ENCODE results near the gene INPPL1. TPM values are rescaled to one million over a fixed set of nuclear protein-coding genes. Genes with fewer than 3 reads are reported as not detected.
A peak's percentile ranks its signal among the peaks of the same experiment; 100 is the strongest.
"Not testable (repeated sequence)": the region's sequence is repeated elsewhere in the genome, so short reads cannot be mapped to it uniquely, and the experiment has no call there.

INPPL1 gene, protein sequence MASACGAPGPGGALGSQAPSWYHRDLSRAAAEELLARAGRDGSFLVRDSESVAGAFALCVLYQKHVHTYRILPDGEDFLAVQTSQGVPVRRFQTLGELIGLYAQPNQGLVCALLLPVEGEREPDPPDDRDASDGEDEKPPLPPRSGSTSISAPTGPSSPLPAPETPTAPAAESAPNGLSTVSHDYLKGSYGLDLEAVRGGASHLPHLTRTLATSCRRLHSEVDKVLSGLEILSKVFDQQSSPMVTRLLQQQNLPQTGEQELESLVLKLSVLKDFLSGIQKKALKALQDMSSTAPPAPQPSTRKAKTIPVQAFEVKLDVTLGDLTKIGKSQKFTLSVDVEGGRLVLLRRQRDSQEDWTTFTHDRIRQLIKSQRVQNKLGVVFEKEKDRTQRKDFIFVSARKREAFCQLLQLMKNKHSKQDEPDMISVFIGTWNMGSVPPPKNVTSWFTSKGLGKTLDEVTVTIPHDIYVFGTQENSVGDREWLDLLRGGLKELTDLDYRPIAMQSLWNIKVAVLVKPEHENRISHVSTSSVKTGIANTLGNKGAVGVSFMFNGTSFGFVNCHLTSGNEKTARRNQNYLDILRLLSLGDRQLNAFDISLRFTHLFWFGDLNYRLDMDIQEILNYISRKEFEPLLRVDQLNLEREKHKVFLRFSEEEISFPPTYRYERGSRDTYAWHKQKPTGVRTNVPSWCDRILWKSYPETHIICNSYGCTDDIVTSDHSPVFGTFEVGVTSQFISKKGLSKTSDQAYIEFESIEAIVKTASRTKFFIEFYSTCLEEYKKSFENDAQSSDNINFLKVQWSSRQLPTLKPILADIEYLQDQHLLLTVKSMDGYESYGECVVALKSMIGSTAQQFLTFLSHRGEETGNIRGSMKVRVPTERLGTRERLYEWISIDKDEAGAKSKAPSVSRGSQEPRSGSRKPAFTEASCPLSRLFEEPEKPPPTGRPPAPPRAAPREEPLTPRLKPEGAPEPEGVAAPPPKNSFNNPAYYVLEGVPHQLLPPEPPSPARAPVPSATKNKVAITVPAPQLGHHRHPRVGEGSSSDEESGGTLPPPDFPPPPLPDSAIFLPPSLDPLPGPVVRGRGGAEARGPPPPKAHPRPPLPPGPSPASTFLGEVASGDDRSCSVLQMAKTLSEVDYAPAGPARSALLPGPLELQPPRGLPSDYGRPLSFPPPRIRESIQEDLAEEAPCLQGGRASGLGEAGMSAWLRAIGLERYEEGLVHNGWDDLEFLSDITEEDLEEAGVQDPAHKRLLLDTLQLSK
- total RNA-seq, result 139 and 140 TPM in 2 replicates

DNA sequence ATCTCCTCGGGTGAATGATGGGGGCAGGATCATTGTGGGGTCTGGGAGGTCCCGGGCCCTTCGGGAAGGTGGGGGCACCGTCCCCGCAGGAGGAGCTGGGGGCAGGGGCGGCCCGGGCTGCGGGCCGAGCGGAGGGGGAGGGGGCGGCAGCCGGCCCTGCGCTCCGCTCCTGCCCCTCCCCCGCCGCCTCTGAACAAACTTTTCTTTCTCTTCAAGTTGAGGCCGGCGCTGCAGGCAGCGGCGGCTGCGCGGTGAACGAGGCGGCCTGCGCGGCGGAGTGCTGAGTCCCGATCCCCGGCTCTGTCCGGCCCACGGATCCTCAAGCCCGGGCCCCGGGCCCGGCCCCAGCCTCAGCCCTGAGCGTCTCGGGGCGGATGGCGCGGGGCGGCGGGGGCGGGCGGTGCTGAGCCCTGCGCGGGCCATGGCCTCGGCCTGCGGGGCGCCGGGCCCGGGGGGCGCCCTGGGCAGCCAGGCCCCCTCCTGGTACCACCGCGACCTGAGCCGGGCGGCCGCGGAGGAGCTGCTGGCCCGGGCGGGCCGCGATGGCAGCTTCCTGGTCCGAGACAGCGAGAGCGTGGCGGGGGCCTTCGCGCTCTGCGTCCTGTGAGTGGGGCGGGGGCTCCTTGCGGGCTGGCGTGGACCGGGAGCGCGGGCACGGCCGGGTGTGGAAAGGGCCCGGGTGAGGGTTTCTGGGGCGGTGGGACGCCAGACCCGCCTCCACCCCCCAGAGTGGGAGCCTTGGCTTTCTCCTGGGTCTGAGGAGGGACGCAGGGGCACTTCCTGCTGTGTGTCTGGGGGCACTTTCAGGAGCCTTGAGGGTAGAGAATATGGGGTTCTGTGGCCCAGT, at the start of gene INPPL1:
INPPL1 (plus strand) TSS at position 204 of the 847 bp plus-strand sequence; CDS start at position 422, 218 bp downstream.
- peak within 1 kb of the TSS; percentile 93 for H3K27ac Mint-ChIP-seq
- H3K4me1 Mint-ChIP-seq (ENCODE audit: low read depth), result peaks cover 19% of the 10 kb centered on the region
- no peaks in the 10 kb centered on the region for H3K27me3 Mint-ChIP-seq (ENCODE audit: insufficient read depth)
- H3K4me3 Mint-ChIP-seq, result peak within 1 kb of the TSS; percentile 96
- peak; percentile 21 for DNase-seq (ENCODE audit: low spot score)
- peaks cover 11% of the 10 kb centered on the region for H3K36me3 Mint-ChIP-seq (ENCODE audit: low read depth)
- no peaks in the 10 kb centered on the region for H3K9me3 Mint-ChIP-seq
- intact Hi-C loops (cut with micrococcal nuclease), result loop anchor here (5.0 to 10.0 kb wide), 3 partner anchors 188 to 1150 kb away; partner anchors contain the start of genes RELT and STARD10

DNA sequence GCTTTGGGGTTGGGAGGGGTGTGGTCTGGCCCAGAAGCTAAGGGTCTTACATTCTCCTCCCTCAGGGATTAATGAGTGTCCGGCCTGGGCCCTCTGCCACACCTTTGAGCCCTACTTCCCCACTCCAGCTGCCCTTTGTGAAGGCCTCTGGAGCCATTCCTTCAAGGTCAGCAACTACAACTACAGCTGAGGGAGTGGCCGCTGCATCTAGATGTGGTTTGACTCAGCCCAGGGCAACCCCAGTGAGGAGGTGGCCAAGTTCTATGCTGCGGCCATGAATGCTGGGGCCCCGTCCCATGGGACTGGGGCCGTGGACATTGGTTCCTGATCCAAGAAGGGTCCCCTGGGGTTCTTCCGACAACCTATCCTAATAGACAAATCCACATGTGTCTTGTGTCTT, 46.9 kb upstream of the INPPL1 start:
- DNase-seq (ENCODE audit: low spot score), result no peak
- Mint-ChIP-seq H3K36me3 (ENCODE audit: low read depth) (no peaks in the 10 kb centered on the region), H3K27me3 (ENCODE audit: insufficient read depth) (peaks cover 9% of the 10 kb centered on the region), H3K27ac (no peak overlapping the region), H3K4me1 (ENCODE audit: low read depth) (no peaks in the 10 kb centered on the region), H3K4me3 (no peak overlapping the region), H3K9me3 (no peaks in the 10 kb centered on the region)
- intact Hi-C loops (cut with micrococcal nuclease), result no loop called here

DNA sequence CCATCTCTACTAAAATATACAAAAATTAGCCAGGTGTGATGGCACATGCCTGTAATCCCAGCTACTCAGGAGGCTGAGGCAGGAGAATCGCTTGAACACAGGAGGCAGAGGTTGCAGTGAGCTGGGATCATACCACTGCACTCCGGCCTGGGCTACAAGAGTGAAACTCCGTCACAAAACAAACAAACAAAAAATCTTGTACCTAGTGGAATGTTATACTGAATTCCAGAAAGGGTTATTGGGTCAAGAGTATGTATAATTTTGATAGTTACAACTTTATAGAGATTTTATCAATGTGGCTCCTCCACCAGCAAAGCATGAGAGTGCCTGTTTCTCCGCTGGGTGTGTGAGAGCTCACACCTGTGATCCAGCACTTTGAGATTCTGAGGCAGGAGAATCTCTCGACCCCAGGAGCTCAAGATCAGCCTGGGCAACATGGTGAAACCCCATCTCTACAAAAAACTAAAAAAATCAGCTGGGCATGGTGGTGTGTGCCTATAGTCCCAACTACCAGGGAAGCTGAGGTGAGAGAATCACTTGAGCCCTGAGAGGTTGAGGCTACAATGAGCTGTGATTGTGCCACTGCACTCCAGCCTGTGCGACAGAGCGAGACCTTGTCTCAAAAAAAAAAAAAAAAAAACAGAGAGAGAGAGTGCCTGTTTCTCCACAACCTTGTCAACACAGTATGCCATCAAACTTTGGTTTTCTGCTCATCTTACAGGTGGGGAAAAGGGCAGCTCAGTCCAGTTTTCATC, 45.3 kb upstream of the INPPL1 start:
- intact Hi-C loops (cut with micrococcal nuclease), result no loop called here

DNA sequence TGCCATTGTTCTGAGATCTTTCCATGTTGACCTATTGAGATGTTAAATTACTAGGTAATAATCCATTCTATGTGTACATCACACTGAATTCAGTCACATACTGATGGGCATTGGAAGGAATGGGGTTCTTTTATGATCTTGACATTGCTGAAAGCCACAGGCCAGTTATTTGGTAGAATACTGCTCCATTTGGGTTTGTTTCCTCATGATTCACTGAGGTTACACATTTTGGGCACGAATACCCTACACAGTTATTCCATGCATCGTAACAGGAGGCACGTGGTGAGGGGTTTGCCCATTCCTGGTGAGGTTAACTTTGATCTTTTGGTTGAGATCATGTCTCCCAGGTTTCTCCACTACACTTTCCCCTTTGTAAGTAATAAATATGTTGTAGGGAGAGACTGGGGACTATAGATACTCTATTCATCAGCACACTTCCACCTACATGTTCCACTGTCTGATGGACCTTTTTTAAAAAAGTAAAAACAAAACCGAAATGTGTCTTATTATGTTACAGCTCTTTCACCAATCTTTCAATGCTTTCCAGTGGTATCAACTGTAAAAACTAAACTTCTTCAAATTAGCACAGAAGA, 44.7 kb upstream of the INPPL1 start:
- intact Hi-C loops (cut with micrococcal nuclease), result loop anchor here (5.0 kb wide), 2 partner anchors 232 to 252 kb away; partner anchors contain the start of gene CLPB
- Mint-ChIP-seq H3K27ac (no peak overlapping the region), H3K27me3 (ENCODE audit: insufficient read depth) (peaks cover 9% of the 10 kb centered on the region), H3K9me3 (no peaks in the 10 kb centered on the region), H3K36me3 (ENCODE audit: low read depth) (no peaks in the 10 kb centered on the region), H3K4me1 (ENCODE audit: low read depth) (peaks cover 5% of the 10 kb centered on the region), H3K4me3 (no peak overlapping the region)
- no peak for DNase-seq (ENCODE audit: low spot score)

More for the DNA sequence above, 45.3 kb upstream of the INPPL1 start:
- Mint-ChIP-seq H3K36me3 (ENCODE audit: low read depth) (no peaks in the 10 kb centered on the region), H3K4me3 (no peak overlapping the region), H3K4me1 (ENCODE audit: low read depth) (peaks cover 5% of the 10 kb centered on the region), H3K27ac (no peak overlapping the region), H3K9me3 (no peaks in the 10 kb centered on the region), H3K27me3 (ENCODE audit: insufficient read depth) (peaks cover 5% of the 10 kb centered on the region)
- DNase-seq (ENCODE audit: low spot score), result no peak

DNA sequence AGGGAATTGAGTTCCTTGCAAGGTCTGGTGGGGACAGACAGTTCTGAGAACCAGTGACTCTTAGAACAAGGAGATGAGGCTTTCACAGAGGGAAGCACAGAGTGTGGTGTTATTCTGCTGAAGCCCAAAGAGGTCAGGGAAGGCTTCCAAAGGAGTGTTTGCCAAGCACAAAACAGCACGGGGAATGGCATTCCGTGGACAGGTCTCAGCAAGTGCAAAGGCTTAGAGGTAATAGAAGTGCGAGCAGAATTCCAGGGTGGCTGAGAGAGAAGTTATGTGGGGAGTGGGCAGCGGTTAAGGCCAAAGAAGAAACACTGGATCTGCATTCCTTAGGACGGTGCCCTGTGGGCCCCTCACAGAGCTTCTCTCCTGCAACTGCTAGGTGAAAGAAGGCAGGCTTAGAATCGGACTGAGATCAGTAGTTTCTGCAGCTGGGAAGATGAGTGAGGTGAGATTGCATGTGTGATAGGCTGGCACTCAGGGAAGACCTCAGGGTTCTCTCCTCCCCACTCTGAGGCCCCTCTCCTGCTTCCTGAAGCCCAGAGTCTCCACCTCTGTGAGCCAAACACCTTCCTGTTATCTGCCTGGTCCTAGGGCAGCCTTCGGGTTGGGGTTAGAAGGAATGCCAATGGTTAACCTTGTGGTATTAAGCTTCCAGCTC, 43.5 kb upstream of the INPPL1 start:
- DNase-seq (ENCODE audit: low spot score); H3K4me1 Mint-ChIP-seq (ENCODE audit: low read depth); H3K36me3 Mint-ChIP-seq (ENCODE audit: low read depth); H3K27ac Mint-ChIP-seq; H3K4me3 Mint-ChIP-seq; H3K9me3 Mint-ChIP-seq; H3K27me3 Mint-ChIP-seq (ENCODE audit: insufficient read depth): not testable (repeated sequence)
- intact Hi-C loops (cut with micrococcal nuclease), result loop anchor here (5.0 kb wide), 2 partner anchors 231 to 251 kb away; partner anchors contain the start of gene CLPB

DNA sequence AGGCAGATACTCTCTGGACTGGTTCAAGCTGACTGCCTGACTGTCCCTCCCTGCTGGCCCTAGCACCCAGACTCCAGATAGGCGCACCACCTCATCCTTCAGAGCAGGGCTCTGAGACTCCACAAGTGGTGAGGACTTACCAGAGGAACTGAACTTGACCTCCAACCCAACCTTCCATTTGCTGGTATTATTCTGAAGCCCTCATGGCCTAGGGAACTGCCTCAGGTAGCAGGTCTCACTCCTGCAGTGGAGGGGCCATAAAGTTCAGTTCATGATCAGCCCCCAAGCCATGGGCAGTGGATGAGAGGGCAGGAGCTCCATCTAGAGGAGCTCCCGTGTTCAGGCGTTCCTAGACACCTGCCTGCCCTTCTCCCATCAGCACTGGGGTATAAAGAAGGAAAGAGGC, 43.0 kb upstream of the INPPL1 start:
- H3K4me1 Mint-ChIP-seq (ENCODE audit: low read depth); H3K4me3 Mint-ChIP-seq; DNase-seq (ENCODE audit: low spot score); H3K27me3 Mint-ChIP-seq (ENCODE audit: insufficient read depth); H3K27ac Mint-ChIP-seq; H3K9me3 Mint-ChIP-seq; H3K36me3 Mint-ChIP-seq (ENCODE audit: low read depth): not testable (repeated sequence)
- intact Hi-C loops (cut with micrococcal nuclease), result loop anchor here (5.0 kb wide), 2 partner anchors 231 to 251 kb away; partner anchors contain the start of gene CLPB

DNA sequence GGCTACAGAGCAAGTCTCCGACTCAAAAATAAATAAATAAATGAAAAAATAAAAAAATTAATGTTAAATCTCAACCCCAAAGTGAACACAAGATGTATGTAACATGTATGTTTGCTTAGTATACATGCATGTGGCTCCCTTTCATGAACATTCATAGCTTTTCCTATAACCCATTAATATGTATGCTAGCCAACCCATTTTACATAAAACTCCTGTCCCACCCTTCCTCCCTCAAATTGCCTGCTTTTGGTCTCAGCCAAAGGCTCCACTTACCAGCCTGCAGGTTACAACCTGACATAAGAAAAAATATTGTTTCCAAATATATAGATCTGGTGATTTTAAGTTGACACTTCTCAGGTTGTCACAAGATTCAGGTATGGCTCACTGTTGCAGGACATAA, 36.3 kb upstream of the INPPL1 start:
- Mint-ChIP-seq H3K27ac (no peak overlapping the region), H3K9me3 (no peaks in the 10 kb centered on the region), H3K36me3 (ENCODE audit: low read depth) (no peaks in the 10 kb centered on the region), H3K4me3 (no peak overlapping the region), H3K4me1 (ENCODE audit: low read depth) (peaks cover 3% of the 10 kb centered on the region), H3K27me3 (ENCODE audit: insufficient read depth) (peaks cover 7% of the 10 kb centered on the region)
- no peak for DNase-seq (ENCODE audit: low spot score)
- intact Hi-C loops (cut with micrococcal nuclease), result no loop called here

DNA sequence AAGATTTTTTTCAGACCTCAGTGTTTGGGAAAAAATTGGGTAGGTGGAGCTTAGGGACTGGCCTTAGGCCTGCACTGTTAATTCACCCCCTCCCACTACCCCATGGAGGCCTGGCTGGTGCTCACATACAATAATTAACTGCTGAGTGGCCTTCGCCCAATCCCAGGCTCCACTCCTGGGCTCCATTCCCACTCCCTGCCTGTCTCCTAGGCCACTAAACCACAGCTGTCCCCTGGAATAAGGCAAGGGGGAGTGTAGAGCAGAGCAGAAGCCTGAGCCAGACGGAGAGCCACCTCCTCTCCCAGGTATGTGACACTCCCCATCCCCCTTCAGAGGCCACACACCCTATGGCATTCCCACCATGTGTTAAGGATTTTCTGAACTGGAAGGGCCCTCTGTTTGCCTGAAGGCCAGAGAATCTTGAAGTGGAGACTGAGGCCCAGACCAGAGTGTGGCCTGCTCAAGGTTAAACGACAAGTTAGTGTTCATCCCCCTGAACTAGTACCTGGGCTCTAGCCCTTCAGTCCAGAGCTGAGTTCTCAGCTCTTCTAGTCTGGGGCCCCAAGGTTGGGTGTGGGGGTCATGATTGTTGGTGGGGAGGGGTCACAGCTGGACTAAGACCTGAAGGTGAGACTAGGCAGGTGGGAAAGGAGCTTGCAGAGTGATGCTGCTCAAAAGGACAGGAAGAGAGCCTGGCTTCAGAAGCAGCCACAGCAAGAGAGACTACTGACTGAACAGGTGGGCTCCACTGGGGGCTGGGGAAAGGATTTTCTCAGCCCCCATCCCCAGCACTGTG, 34.9 kb upstream of the INPPL1 start:
- H3K27me3 Mint-ChIP-seq (ENCODE audit: insufficient read depth), result peaks cover 5% of the 10 kb centered on the region
- H3K27ac Mint-ChIP-seq, result no peak overlapping the region
- DNase-seq (ENCODE audit: low spot score), result no peak
- no peaks in the 10 kb centered on the region for H3K9me3 Mint-ChIP-seq
- intact Hi-C loops (cut with micrococcal nuclease), result no loop called here
- H3K4me1 Mint-ChIP-seq (ENCODE audit: low read depth), result no peaks in the 10 kb centered on the region
- H3K36me3 Mint-ChIP-seq (ENCODE audit: low read depth), result no peaks in the 10 kb centered on the region
- no peak overlapping the region for H3K4me3 Mint-ChIP-seq

DNA sequence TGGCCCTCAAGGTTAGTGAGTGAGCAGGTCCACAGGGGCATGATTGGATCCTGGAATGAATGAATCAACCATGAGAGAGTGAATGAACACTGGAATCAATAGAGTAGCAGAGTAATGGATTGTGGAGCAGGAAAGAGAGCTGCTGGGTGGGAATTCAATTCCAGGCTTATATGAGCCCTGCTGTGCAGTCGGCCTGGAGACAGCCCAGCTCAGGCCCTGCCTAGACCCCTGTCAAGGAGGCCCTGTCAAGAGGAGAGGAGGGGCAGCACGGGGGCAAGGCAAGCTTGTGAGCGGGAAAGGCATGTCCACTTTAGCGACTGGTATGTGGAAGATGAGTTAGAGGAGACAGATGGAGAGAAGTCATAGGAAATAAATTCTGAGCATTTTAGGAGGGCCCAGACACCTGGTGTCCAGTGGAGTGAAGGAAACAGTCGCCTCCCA, 33.9 kb upstream of the INPPL1 start:
- DNase-seq (ENCODE audit: low spot score), result no peak
- no peaks in the 10 kb centered on the region for H3K9me3 Mint-ChIP-seq
- no peaks in the 10 kb centered on the region for H3K36me3 Mint-ChIP-seq (ENCODE audit: low read depth)
- H3K27me3 Mint-ChIP-seq (ENCODE audit: insufficient read depth), result peaks cover 2% of the 10 kb centered on the region
- no peak overlapping the region for H3K4me3 Mint-ChIP-seq
- no peaks in the 10 kb centered on the region for H3K4me1 Mint-ChIP-seq (ENCODE audit: low read depth)
- intact Hi-C loops (cut with micrococcal nuclease), result no loop called here
- H3K27ac Mint-ChIP-seq, result no peak overlapping the region

DNA sequence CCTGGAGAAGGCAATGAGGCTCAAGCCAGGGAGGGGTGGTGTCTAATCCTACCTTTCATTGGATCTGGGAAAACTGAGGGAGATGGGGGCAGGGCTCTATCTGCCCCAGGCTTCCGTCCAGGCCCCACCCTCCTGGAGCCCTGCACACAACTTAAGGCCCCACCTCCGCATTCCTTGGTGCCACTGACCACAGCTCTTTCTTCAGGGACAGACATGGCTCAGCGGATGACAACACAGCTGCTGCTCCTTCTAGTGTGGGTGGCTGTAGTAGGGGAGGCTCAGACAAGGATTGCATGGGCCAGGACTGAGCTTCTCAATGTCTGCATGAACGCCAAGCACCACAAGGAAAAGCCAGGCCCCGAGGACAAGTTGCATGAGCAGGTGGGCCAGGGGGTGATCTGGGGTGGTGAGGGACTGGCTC, 32.6 kb upstream of the INPPL1 start, which contains the start of gene FOLR1:
FOLR1 (plus strand) TSS at position 180 of the 421 bp plus-strand sequence; CDS start at position 214, 34 bp downstream.
- H3K36me3 Mint-ChIP-seq (ENCODE audit: low read depth), result no peaks in the 10 kb centered on the region
- intact Hi-C loops (cut with micrococcal nuclease), result no loop called here
- H3K27me3 Mint-ChIP-seq (ENCODE audit: insufficient read depth), result peaks cover 3% of the 10 kb centered on the region
- H3K9me3 Mint-ChIP-seq, result no peaks in the 10 kb centered on the region
- DNase-seq (ENCODE audit: low spot score), result no peak
- H3K27ac Mint-ChIP-seq, result no peak within 1 kb of the TSS
- no peak within 1 kb of the TSS for H3K4me3 Mint-ChIP-seq
- H3K4me1 Mint-ChIP-seq (ENCODE audit: low read depth), result no peaks in the 10 kb centered on the region

Measured in activated T-helper 1 cell treated with anti-CD3 and anti-CD28 coated beads, Interleukin-12 subunit alpha, Interleukin-12 subunit beta, Interleukin-2, Interleukin-4 antibody, amounts not matched to agents 30 ng/mL and 10 ng/mL and 1 ng/mL, durations not matched to agents 14 hours and 24 hours and 36 hours (primary cell).